OCI-LY1 (cell line): ENCODE data around the gene MDFIC.

Experiments used
- H2AFZ ChIP-seq: fragments of 200-600 bp; sonication (generic), shearing (Covaris generic); 2 replicates; pipeline ENCODE4 v1.6.0; 2014; ENCODE audit warnings: antibody characterized with exemption, mild to moderate bottlenecking, low read length
- H3F3A ChIP-seq: fragments of 200-600 bp; sonication (generic), shearing (Covaris generic); 2 replicates; pipeline ENCODE4 v1.6.0; 2014; ENCODE audit warnings: mild to moderate bottlenecking, antibody characterized with exemption, low read length, moderate library complexity; ENCODE audit not compliant: insufficient read depth
- H3K27ac ChIP-seq: fragments of 200-600 bp; sonication (generic); 2 replicates; pipeline ENCODE4 v1.5.1; 2014; ENCODE audit warnings: low read length, mixed run types, mild to moderate bottlenecking, low read depth; ENCODE audit not compliant: poor library complexity, severe bottlenecking
- H3K27me3 ChIP-seq: fragments of 200-600 bp; sonication (generic); 2 replicates; pipeline ENCODE4 v1.6.0; 2014; ENCODE audit warnings: antibody characterized with exemption, mild to moderate bottlenecking, low read length, moderate library complexity; ENCODE audit not compliant: insufficient read depth
- H3K36me3 ChIP-seq: fragments of 200-600 bp; sonication (generic); 2 replicates; pipeline ENCODE4 v1.6.1; 2014; ENCODE audit warnings: mild to moderate bottlenecking, antibody characterized with exemption, low read length, moderate library complexity, mixed read lengths; ENCODE audit not compliant: insufficient read depth
- H3K4me1 ChIP-seq: fragments of 200-600 bp; sonication (generic); 2 replicates; pipeline ENCODE4 v1.5.1; 2014; ENCODE audit warnings: mild to moderate bottlenecking, low read length, moderate library complexity; ENCODE audit not compliant: insufficient read depth, severe bottlenecking
- H3K4me2 ChIP-seq: fragments of 200-600 bp; sonication (generic), shearing (Covaris generic); 2 replicates; pipeline ENCODE4 v1.6.1; 2014; ENCODE audit warnings: low read length
- H3K4me3 ChIP-seq: fragments of 200-600 bp; sonication (generic); 2 replicates; pipeline ENCODE4 v1.5.1; 2014; ENCODE audit warnings: low read length, low read depth, mild to moderate bottlenecking, mixed read lengths; ENCODE audit not compliant: poor library complexity, severe bottlenecking
- H3K79me2 ChIP-seq: fragments of 200-600 bp; shearing (Covaris generic); 2 replicates; pipeline ENCODE4 v1.6.1; 2016; ENCODE audit warnings: mixed run types, low read length, mixed read lengths; ENCODE audit not compliant: insufficient read depth
- H3K9ac ChIP-seq: fragments of 200-600 bp; sonication (generic), shearing (Covaris generic); 2 replicates; pipeline ENCODE4 v1.6.1; 2014; ENCODE audit warnings: mild to moderate bottlenecking, low read length, mixed read lengths
- H3K9me2 ChIP-seq: fragments of 200-600 bp; sonication (generic), shearing (Covaris generic); 2 replicates; pipeline ENCODE4 v1.6.1; 2014; ENCODE audit warnings: low read depth, mild to moderate bottlenecking, low read length, mixed read lengths
- H3K9me3 ChIP-seq: fragments of 200-600 bp; shearing (Covaris generic); 2 replicates; pipeline ENCODE4 v1.6.1; 2014; ENCODE audit warnings: low read length, mixed read lengths
- H4K20me1 ChIP-seq: fragments of 200-600 bp; sonication (generic), shearing (Covaris generic); 2 replicates; pipeline ENCODE4 v1.6.0; 2016; ENCODE audit warnings: mild to moderate bottlenecking, low read length; ENCODE audit not compliant: insufficient read depth
- CTCF ChIP-seq: fragments of 200-600 bp; sonication (generic), shearing (Covaris generic); IDR thresholded peaks from 2 replicates; pipeline ENCODE4 v1.5.1; 2017; ENCODE audit warnings: mild to moderate bottlenecking, antibody characterized with exemption, low read length, moderate library complexity, mixed read lengths
- EZH2 ChIP-seq: fragments of 200-600 bp; sonication (generic), shearing (Covaris generic); IDR thresholded peaks from 2 replicates; pipeline ENCODE4 v1.8.0; 2017; ENCODE audit warnings: borderline replicate concordance, mixed run types, mild to moderate bottlenecking, antibody characterized with exemption, low read length, moderate library complexity, mixed read lengths

MDFIC gene

GRCh38 chr7:114985116-114985715, 63.3 kb downstream of the MDFIC start:
- Histone ChIP-seq H3K9me2 (no peaks in the 10 kb centered on the region), H3K9me3 (no peaks in the 10 kb centered on the region), H3K27me3 (no peaks in the 10 kb centered on the region), H3K9ac (no peak overlapping the region), H3F3A (no peaks in the 10 kb centered on the region), H2AFZ (no peak overlapping the region), H3K36me3 (no peaks in the 10 kb centered on the region), H3K79me2 (no peaks in the 10 kb centered on the region), H3K4me1 (no peaks in the 10 kb centered on the region), H3K27ac (no peak overlapping the region), H3K4me3 (no peak overlapping the region), H3K4me2 (no peak overlapping the region), H4K20me1 (no peaks in the 10 kb centered on the region)
- TF ChIP-seq EZH2 = no peak
- TF ChIP-seq CTCF = no peak

GRCh38 chr7:114986190-114987180, 64.6 kb downstream of the MDFIC start:
- Histone ChIP-seq H3K4me2 (no peak overlapping the region), H3K36me3 (no peaks in the 10 kb centered on the region), H3K9me2 (no peaks in the 10 kb centered on the region), H3K9ac (no peak overlapping the region), H3K27me3 (no peaks in the 10 kb centered on the region), H3K79me2 (no peaks in the 10 kb centered on the region), H3K27ac (no peak overlapping the region), H3K4me1 (no peaks in the 10 kb centered on the region), H3K4me3 (no peak overlapping the region), H3K9me3 (no peaks in the 10 kb centered on the region), H2AFZ (no peak overlapping the region), H3F3A (no peaks in the 10 kb centered on the region), H4K20me1 (no peaks in the 10 kb centered on the region)
- TF ChIP-seq EZH2 (no peak), CTCF (no peak)

- Histone ChIP-seq H3K9me2 (no peaks in the 10 kb centered on the region), H3F3A (no peaks in the 10 kb centered on the region), H4K20me1 (no peaks in the 10 kb centered on the region), H3K4me2 (no peak overlapping the region), H3K9me3 (no peaks in the 10 kb centered on the region), H3K9ac (no peak overlapping the region), H3K27me3 (no peaks in the 10 kb centered on the region), H2AFZ (no peak overlapping the region), H3K4me3 (no peak overlapping the region), H3K36me3 (no peaks in the 10 kb centered on the region), H3K79me2 (no peaks in the 10 kb centered on the region), H3K4me1 (no peaks in the 10 kb centered on the region), H3K27ac (no peak overlapping the region)
- no peak for TF ChIP-seq EZH2
- no peak for TF ChIP-seq CTCF
Observed at GRCh38 chr7:114988026-114988425, 66.1 kb downstream of the MDFIC start.
